Mesendoderm (in vitro differentiated cells): ENCODE data around the gene SCD5.

Experiments used
- DNase-seq: peaks from one replicate; pipeline ENCODE4 v3.0.0; 2013
- H2AK5ac ChIP-seq: 2 replicates; pipeline ENCODE4 v1.6.1; 2013; ENCODE audit warnings: low read length, inconsistent platforms
- H2BK120ac ChIP-seq: 2 replicates; pipeline ENCODE4 v1.6.1; 2013; ENCODE audit warnings: low read depth, mild to moderate bottlenecking, low read length, moderate library complexity, mixed read lengths
- H2BK15ac ChIP-seq: replicated peaks from 2 replicates; pipeline ENCODE4 v1.6.1; 2013; ENCODE audit warnings: low read depth, mild to moderate bottlenecking, moderate library complexity
- H2BK5ac ChIP-seq: 2 replicates; pipeline ENCODE4 v1.6.1; 2013; ENCODE audit warnings: low read length, inconsistent platforms
- H3K18ac ChIP-seq: 2 replicates; pipeline ENCODE4 v1.6.1; 2013; ENCODE audit warnings: mild to moderate bottlenecking, low read length, mixed read lengths
- H3K23ac ChIP-seq: one replicate; pipeline ENCODE4 v1.6.1; 2013; ENCODE audit warnings: low read length
- H3K27ac ChIP-seq: 2 replicates; pipeline ENCODE4 v1.5.1; 2013; ENCODE audit warnings: low read depth, mild to moderate bottlenecking, inconsistent platforms, low read length, moderate library complexity
- H3K27me3 ChIP-seq: 2 replicates; pipeline ENCODE4 v1.6.1; 2013; ENCODE audit warnings: low read length, control low read depth, mild to moderate bottlenecking, inconsistent platforms; ENCODE audit not compliant: insufficient read depth, poor library complexity
- H3K36me3 ChIP-seq: 2 replicates; pipeline ENCODE4 v1.6.1; 2013; ENCODE audit warnings: low read length, inconsistent platforms; ENCODE audit not compliant: control insufficient read depth, insufficient read depth
- H3K4ac ChIP-seq: one replicate; pipeline ENCODE4 v1.6.1; 2013; ENCODE audit warnings: low read depth, mild to moderate bottlenecking, low read length, moderate library complexity
- H3K4me1 ChIP-seq: 2 replicates; pipeline ENCODE4 v1.6.1; 2013; ENCODE audit warnings: low read depth, low read length, inconsistent platforms; ENCODE audit not compliant: control insufficient read depth
- H3K4me2 ChIP-seq: 2 replicates; pipeline ENCODE4 v1.6.1; 2013; ENCODE audit warnings: low read length
- H3K4me3 ChIP-seq: 2 replicates; pipeline ENCODE4 v1.5.1; 2013; ENCODE audit warnings: mild to moderate bottlenecking, low read length
- H3K56ac ChIP-seq: one replicate; pipeline ENCODE4 v1.6.1; 2013; ENCODE audit warnings: low read length
- H3K79me1 ChIP-seq: 2 replicates; pipeline ENCODE4 v1.6.1; 2013; ENCODE audit warnings: low read length, inconsistent platforms
- H3K79me2 ChIP-seq: 2 replicates; pipeline ENCODE4 v1.6.1; 2013; ENCODE audit warnings: mild to moderate bottlenecking, low read length; ENCODE audit not compliant: control insufficient read depth, insufficient read depth
- H3K9ac ChIP-seq: 2 replicates; pipeline ENCODE4 v1.6.1; 2013; ENCODE audit warnings: low read length, inconsistent platforms
- H4K5ac ChIP-seq: one replicate; pipeline ENCODE4 v1.6.1; 2013; ENCODE audit warnings: low read length
- H4K8ac ChIP-seq: one replicate; pipeline ENCODE4 v1.6.1; 2013; ENCODE audit warnings: low read depth, mild to moderate bottlenecking, control low read depth, low read length, moderate library complexity
- WGBS: extraction: QIAGEN DNeasy Blood & Tissue Kit; methylation state at CpG from one replicate; pipeline ENCODE4 v1.1.7; 2013; ENCODE audit warnings: low lambda C conversion rate, missing lambda C conversion rate; ENCODE audit not compliant: insufficient coverage; ENCODE audit errors: extremely low coverage; 5-methylcytosine and 5-hydroxymethylcytosine counted together

SCD5 gene

DNA sequence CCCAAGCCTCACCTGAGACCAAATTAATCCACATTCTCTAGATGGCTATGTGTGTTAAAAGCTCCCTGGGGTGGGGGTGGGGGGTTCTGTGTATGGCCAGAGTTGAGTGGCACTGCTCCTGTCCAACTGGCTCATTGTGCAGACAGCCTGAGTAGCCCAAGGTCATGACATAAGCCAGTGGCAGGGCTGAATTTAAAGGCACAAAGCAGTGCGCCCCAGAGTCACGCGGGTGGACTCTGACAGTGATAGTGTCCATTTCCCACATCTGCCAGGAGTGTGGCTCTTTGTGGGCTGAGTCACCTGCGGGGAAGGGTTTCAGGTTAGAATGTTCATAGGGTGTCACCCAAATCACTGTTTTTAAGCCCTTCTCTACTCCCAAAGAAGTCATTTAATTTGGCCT is 45.4 kb downstream of the SCD5 start:
- H3K23ac ChIP-seq: no peak overlapping the region
- no peak overlapping the region for H3K4me2 ChIP-seq
- no CpG with 5 or more reads among the region's 4 CpGs for WGBS
- peaks cover under 1% of the 10 kb centered on the region for H3K4me1 ChIP-seq
- H3K18ac ChIP-seq: no peak overlapping the region
- H2BK120ac ChIP-seq: no peak overlapping the region
- H3K4me3 ChIP-seq: no peak overlapping the region
- H2BK5ac ChIP-seq: no peak overlapping the region
- H3K56ac ChIP-seq: no peak overlapping the region
- H3K9ac ChIP-seq: no peak overlapping the region
- DNase-seq: no peak
- H4K5ac ChIP-seq: no peak overlapping the region
- H3K4ac ChIP-seq: no peak overlapping the region
- H3K27ac ChIP-seq: no peak overlapping the region
- no peaks in the 10 kb centered on the region for H3K79me1 ChIP-seq
- H2AK5ac ChIP-seq: no peak overlapping the region
- no peak overlapping the region for H4K8ac ChIP-seq
- no peaks in the 10 kb centered on the region for H3K79me2 ChIP-seq
- no peak overlapping the region for H2BK15ac ChIP-seq
- H3K36me3 ChIP-seq: no peaks in the 10 kb centered on the region
- no peaks in the 10 kb centered on the region for H3K27me3 ChIP-seq

- Histone ChIP-seq H3K4me3 (no peak overlapping the region), H3K9ac (no peak overlapping the region), H3K79me2 (no peaks in the 10 kb centered on the region), H3K27ac (no peak overlapping the region), H2BK120ac (no peak overlapping the region), H2AK5ac (no peak overlapping the region), H4K5ac (no peak overlapping the region), H2BK5ac (no peak overlapping the region), H3K4me1 (peaks cover 9% of the 10 kb centered on the region), H2BK15ac (no peak overlapping the region), H3K56ac (no peak overlapping the region), H3K79me1 (no peaks in the 10 kb centered on the region), H3K18ac (no peak overlapping the region), H3K36me3 (no peaks in the 10 kb centered on the region), H3K27me3 (no peaks in the 10 kb centered on the region), H3K23ac (no peak overlapping the region), H3K4me2 (no peak overlapping the region), H4K8ac (no peak overlapping the region), H3K4ac (no peak overlapping the region)
- no CpG with 5 or more reads among the region's 6 CpGs for WGBS
- no peak for DNase-seq
Observed at GRCh38 chr4:82748810-82749470, 49.7 kb downstream of the SCD5 start.

DNA sequence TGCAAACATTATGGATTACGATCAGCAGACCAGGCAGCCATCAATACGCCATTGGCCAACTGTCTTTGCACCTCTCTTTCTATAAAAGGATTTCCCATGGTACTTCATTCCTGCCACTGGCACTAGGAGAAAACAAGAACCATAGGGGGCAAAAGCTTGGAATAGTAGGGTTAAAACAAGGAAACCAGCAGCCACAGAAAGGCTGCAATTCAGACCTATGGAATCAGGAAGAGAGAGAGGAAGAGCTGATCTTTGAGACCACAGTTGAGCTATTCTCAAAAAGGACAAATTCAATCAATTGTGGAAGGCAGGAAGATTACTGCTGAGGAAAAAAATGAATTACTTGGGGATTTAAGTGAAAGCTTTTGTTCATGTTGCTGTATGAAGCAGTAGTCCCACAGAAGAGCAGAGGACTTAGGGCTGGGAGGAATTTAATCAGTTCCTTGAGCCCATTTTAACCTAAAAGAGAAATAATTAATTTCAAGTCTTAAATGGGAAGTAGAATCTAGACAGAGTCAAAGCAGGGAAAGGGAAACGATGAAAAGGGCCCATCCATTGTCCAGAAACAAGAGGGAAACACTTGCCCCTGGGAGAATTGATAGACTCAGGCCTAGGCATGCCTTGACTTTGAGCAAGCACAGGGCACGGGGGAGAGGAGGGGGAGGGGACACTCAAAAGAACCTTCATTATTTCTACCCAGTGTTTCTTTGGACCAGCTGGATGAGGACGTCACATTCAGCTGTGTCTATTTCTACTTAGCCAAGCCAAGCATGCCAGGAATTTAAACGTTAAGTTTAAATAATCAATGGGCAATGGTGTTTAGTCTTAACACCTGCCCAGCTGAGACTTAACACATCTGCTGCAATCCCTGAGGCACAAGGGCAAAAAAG is 50.7 kb downstream of the SCD5 start:
- Histone ChIP-seq H3K4me3 (no peak overlapping the region), H3K4me1 (peaks cover 9% of the 10 kb centered on the region)
- no CpG with 5 or more reads among the region's 6 CpGs for WGBS

GRCh38 chr4:82746705-82747574 is 51.7 kb downstream of the SCD5 start:
- peak; percentile 70 for DNase-seq
- Histone ChIP-seq H3K23ac (no peak overlapping the region), H3K4me3 (no peak overlapping the region), H3K79me1 (no peaks in the 10 kb centered on the region), H3K4me1 (peaks cover 9% of the 10 kb centered on the region), H3K56ac (no peak overlapping the region), H3K36me3 (no peaks in the 10 kb centered on the region), H3K79me2 (no peaks in the 10 kb centered on the region), H2BK120ac (no peak overlapping the region), H2BK5ac (no peak overlapping the region), H3K4me2 (no peak overlapping the region), H2BK15ac (no peak overlapping the region), H4K5ac (no peak overlapping the region), H3K27me3 (no peaks in the 10 kb centered on the region), H3K18ac (no peak overlapping the region), H3K27ac (no peak overlapping the region), H3K9ac (no peak overlapping the region), H4K8ac (no peak overlapping the region), H3K4ac (no peak overlapping the region), H2AK5ac (no peak overlapping the region)
- no CpG with 5 or more reads among the region's 13 CpGs for WGBS

More for the DNA sequence above, 50.7 kb downstream of the SCD5 start:
- no peak overlapping the region for H3K27ac ChIP-seq
- H3K79me1 ChIP-seq: no peaks in the 10 kb centered on the region
- H4K5ac ChIP-seq: no peak overlapping the region
- H3K4ac ChIP-seq: no peak overlapping the region
- no peak overlapping the region for H3K9ac ChIP-seq
- H2BK5ac ChIP-seq: no peak overlapping the region
- H3K27me3 ChIP-seq: no peaks in the 10 kb centered on the region
- no peaks in the 10 kb centered on the region for H3K36me3 ChIP-seq
- DNase-seq: no peak
- H3K23ac ChIP-seq: no peak overlapping the region
- H3K56ac ChIP-seq: no peak overlapping the region
- H3K18ac ChIP-seq: no peak overlapping the region
- no peak overlapping the region for H2AK5ac ChIP-seq
- no peak overlapping the region for H2BK120ac ChIP-seq
- H3K79me2 ChIP-seq: no peaks in the 10 kb centered on the region
- H2BK15ac ChIP-seq: no peak overlapping the region
- no peak overlapping the region for H3K4me2 ChIP-seq
- H4K8ac ChIP-seq: no peak overlapping the region

GRCh38 chr4:82745173-82745842 is 53.3 kb downstream of the SCD5 start:
- no peaks in the 10 kb centered on the region for H3K79me1 ChIP-seq
- H3K27me3 ChIP-seq: no peaks in the 10 kb centered on the region
- no peak overlapping the region for H2BK120ac ChIP-seq
- no peak overlapping the region for H3K56ac ChIP-seq
- no peaks in the 10 kb centered on the region for H3K36me3 ChIP-seq
- no peak overlapping the region for H4K5ac ChIP-seq
- H3K4ac ChIP-seq: no peak overlapping the region
- no peak overlapping the region for H3K27ac ChIP-seq
- no peak overlapping the region for H3K4me3 ChIP-seq
- no peak overlapping the region for H3K4me2 ChIP-seq
- no peak overlapping the region for H3K18ac ChIP-seq
- no peaks in the 10 kb centered on the region for H3K79me2 ChIP-seq
- WGBS: no CpG with 5 or more reads among the region's 6 CpGs
- H3K23ac ChIP-seq: no peak overlapping the region
- H2BK5ac ChIP-seq: no peak overlapping the region
- peak; percentile 74 for DNase-seq
- peaks cover 9% of the 10 kb centered on the region for H3K4me1 ChIP-seq
- H2BK15ac ChIP-seq: no peak overlapping the region
- H2AK5ac ChIP-seq: no peak overlapping the region
- no peak overlapping the region for H4K8ac ChIP-seq
- no peak overlapping the region for H3K9ac ChIP-seq
